ENCODE data around the gene MED7.

The MED7 gene

GRCh38 chr5:157107508-157107907, 35.2 kb downstream of the MED7 start:
- Histone ChIP-seq H3K9me3 (ENCODE audit: severe bottlenecking) (no peaks in the 10 kb centered on the region), H3K4me3 (ENCODE audit: low read depth, low read length) (no peak overlapping the region), H3K27ac (no peak overlapping the region), H3K27me3 (ENCODE audit: insufficient read depth, low read depth, severe bottlenecking) (no peaks in the 10 kb centered on the region), H3K36me3 (no peaks in the 10 kb centered on the region)
- no peak for TF ChIP-seq CTCF (IDR thresholded peaks at IDR 0.05; ENCODE audit: low read depth, low read length)
- DNase-seq, result no peak

GRCh38 chr5:157106630-157107461, 35.8 kb downstream of the MED7 start:
- no peaks in the 10 kb centered on the region for H3K36me3 ChIP-seq
- TF ChIP-seq CTCF (IDR thresholded peaks at IDR 0.05; ENCODE audit: low read depth, low read length), result no peak
- H3K9me3 ChIP-seq (ENCODE audit: severe bottlenecking), result no peaks in the 10 kb centered on the region
- no peak overlapping the region for H3K4me3 ChIP-seq (ENCODE audit: low read depth, low read length)
- no peak for DNase-seq
- no peaks in the 10 kb centered on the region for H3K27me3 ChIP-seq (ENCODE audit: insufficient read depth, low read depth, severe bottlenecking)
- H3K27ac ChIP-seq, result no peak overlapping the region

- no peaks in the 10 kb centered on the region for H3K9me3 ChIP-seq (ENCODE audit: severe bottlenecking)
- H3K4me3 ChIP-seq (ENCODE audit: low read depth, low read length), result no peak overlapping the region
- no peak for DNase-seq
- no peak for TF ChIP-seq CTCF (IDR thresholded peaks at IDR 0.05; ENCODE audit: low read depth, low read length)
- H3K27ac ChIP-seq, result no peak overlapping the region
- H3K36me3 ChIP-seq, result no peaks in the 10 kb centered on the region
- H3K27me3 ChIP-seq (ENCODE audit: insufficient read depth, low read depth, severe bottlenecking), result no peaks in the 10 kb centered on the region
Observed at GRCh38 chr5:157100140-157100679, 42.5 kb downstream of the MED7 start.

GRCh38 chr5:157088342-157088990, 54.2 kb downstream of the MED7 start:
- TF ChIP-seq CTCF (IDR thresholded peaks at IDR 0.05; ENCODE audit: low read depth, low read length), result no peak
- no peak for DNase-seq
- no peaks in the 10 kb centered on the region for H3K9me3 ChIP-seq (ENCODE audit: severe bottlenecking)
- H3K27ac ChIP-seq, result no peak overlapping the region
- no peak overlapping the region for H3K4me3 ChIP-seq (ENCODE audit: low read depth, low read length)
- H3K27me3 ChIP-seq (ENCODE audit: insufficient read depth, low read depth, severe bottlenecking), result no peaks in the 10 kb centered on the region
- no peaks in the 10 kb centered on the region for H3K36me3 ChIP-seq

All from WERI-Rb-1 (cell line).